GM12878 (cell line): Measurements from ENCODE around the gene MDFI. TPM values are rescaled to one million over a fixed set of nuclear protein-coding genes. Genes with fewer than 3 reads are reported as not detected.

ENCODE experiments used
- ATAC-seq: fragments of 200-7000 bp; cut with Tn5 transposase; 3 replicates; pipeline ENCODE4 v1.9.1; 2020; ENCODE audit warnings: mild to moderate bottlenecking, moderate library complexity
- BruUV-seq: library from RNA; stranded (reverse); fragments of 400-500 nt; replicated peaks from 2 replicates; lab custom pipeline; 2021; lab: Mats Ljungman, UMichigan
- CTCF ChIA-PET: fragments of 300-600 bp; sonication (Branson Sonifier 250); formaldehyde crosslinking; extraction: SDS; loops from one replicate; lab custom pipeline; 2021; ENCODE audit warnings: inconsistent platforms; lab: Yijun Ruan, JAX
- POLR2A ChIA-PET: fragments of 350-600 bp; formaldehyde crosslinking; extraction: SDS; loops from one replicate; lab custom pipeline; 2021; ENCODE audit warnings: inconsistent platforms; lab: Charles Lee
- RAD21 ChIA-PET: fragments of 300-600 bp; sonication (Branson Sonifier 250); formaldehyde crosslinking; loops from one replicate; lab custom pipeline; 2023; ENCODE audit warnings: antibody characterized with exemption; ENCODE audit not compliant: unreplicated experiment; lab: Charles Lee
- SMC1A ChIA-PET: fragments of 300-600 bp; sonication (Branson Sonifier 250); formaldehyde crosslinking; loops from one replicate; lab custom pipeline; 2023; ENCODE audit not compliant: unreplicated experiment, uncharacterized antibody; lab: Charles Lee
- DNase-seq: peaks from one replicate; pipeline ENCODE4 v3.0.0-alpha.2; 2011; ENCODE audit warnings: low read depth, low spot score
- FAIRE-seq: peaks from 3 replicates; lab custom pipeline; 2011; peaks lifted over from hg19 to GRCh38; lab: Jason Lieb, UNC
- H2AFZ ChIP-seq: 2 replicates; pipeline ENCODE4 v1.6.0; 2011; ENCODE audit warnings: low read depth, low read length, control low read depth; ENCODE audit not compliant: control insufficient read depth
- H3K27ac ChIP-seq: 2 replicates; pipeline ENCODE4 v1.5.1; 2011; ENCODE audit warnings: control low read depth; ENCODE audit not compliant: control insufficient read depth, insufficient read depth
- H3K27me3 ChIP-seq, 2 experiments: replicated peaks in 1 of 2; 2 replicates each; pipeline versions ENCODE4 v1.6.0 to v1.6.1; 2011; ENCODE audit warnings: low read length in 1 of 2; ENCODE audit not compliant: control insufficient read depth in 2 of 2, insufficient read depth in 2 of 2
- H3K36me3 ChIP-seq, 2 experiments: 2 replicates each; pipeline ENCODE4 v1.5.1; 2011; ENCODE audit warnings: low read length in 1 of 2; ENCODE audit not compliant: control insufficient read depth in 2 of 2, insufficient read depth in 2 of 2
- H3K4me1 ChIP-seq: 2 replicates; pipeline ENCODE4 v1.6.1; 2011; ENCODE audit warnings: mild to moderate bottlenecking, low read length, moderate library complexity, mixed read lengths; ENCODE audit not compliant: control insufficient read depth, insufficient read depth
- H3K4me2 ChIP-seq: 2 replicates; pipeline ENCODE4 v1.6.0; 2011; ENCODE audit warnings: control low read depth; ENCODE audit not compliant: control insufficient read depth, insufficient read depth
- H3K4me3 ChIP-seq: fragments of 200-600 bp; sonication (generic); 2 replicates; pipeline ENCODE4 v1.5.1; 2016
- H3K79me2 ChIP-seq: 2 replicates; pipeline ENCODE4 v1.6.0; 2011; ENCODE audit warnings: low read length; ENCODE audit not compliant: control insufficient read depth, insufficient read depth
- H3K9ac ChIP-seq: 2 replicates; pipeline ENCODE4 v1.8.0; 2011; ENCODE audit warnings: low read length, control low read depth, mixed read lengths; ENCODE audit not compliant: control insufficient read depth, insufficient read depth
- H3K9me3 ChIP-seq: replicated peaks from 3 replicates; pipeline ENCODE4 v1.5.1; 2011; ENCODE audit warnings: mild to moderate bottlenecking, low read length; ENCODE audit not compliant: control insufficient read depth, insufficient read depth
- H4K20me1 ChIP-seq: 2 replicates; pipeline ENCODE4 v1.6.0; 2011; ENCODE audit not compliant: control insufficient read depth, insufficient read depth
- BMI1 ChIP-seq: fragments of 450-650 bp; IDR thresholded peaks from 2 replicates; pipeline ENCODE4 v1.6.1; 2016; ENCODE audit warnings: mild to moderate bottlenecking, moderate library complexity, borderline replicate concordance
- GATAD2B ChIP-seq: fragments of 450-650 bp; conservative IDR thresholded peaks from 2 replicates; pipeline ENCODE4 v1.6.1; 2017; ENCODE audit warnings: low read depth, mild to moderate bottlenecking, moderate library complexity
- HDAC6 ChIP-seq: fragments of 200-600 bp; sonication (generic); IDR thresholded peaks from one replicate; pipeline ENCODE4 v1.8.0; 2017; ENCODE audit warnings: antibody characterized with exemption; ENCODE audit not compliant: unreplicated experiment
- NFXL1 ChIP-seq: fragments of 450-650 bp; IDR thresholded peaks from 2 replicates; pipeline ENCODE4 v1.6.1; 2017; ENCODE audit warnings: antibody characterized with exemption, mild to moderate bottlenecking, borderline replicate concordance
- RB1 ChIP-seq: fragments of 450-650 bp; formaldehyde crosslinking; IDR thresholded peaks from 2 replicates; pipeline ENCODE4 v1.6.1; 2017; ENCODE audit warnings: mild to moderate bottlenecking, borderline replicate concordance
- SMAD1 ChIP-seq: fragments of 450-650 bp; IDR thresholded peaks from 2 replicates; pipeline ENCODE4 v1.6.1; 2018; ENCODE audit warnings: mild to moderate bottlenecking, low read depth; ENCODE audit not compliant: partially characterized antibody
- SMARCA5 ChIP-seq: fragments of 450-650 bp; IDR thresholded peaks from 2 replicates; pipeline ENCODE4 v1.6.1; 2017; ENCODE audit warnings: mild to moderate bottlenecking
- SUPT20H ChIP-seq: IDR thresholded peaks from 2 replicates; pipeline ENCODE4 v1.6.1; 2011; ENCODE audit warnings: low read depth, mild to moderate bottlenecking, low read length, moderate library complexity, borderline replicate concordance; ENCODE audit not compliant: control insufficient read depth
- TCF7 ChIP-seq: IDR thresholded peaks from 2 replicates; pipeline ENCODE4 v1.6.1; 2014; ENCODE audit warnings: antibody characterized with exemption, borderline replicate concordance
- ZNF207 ChIP-seq: fragments of 450-650 bp; IDR thresholded peaks from 2 replicates; pipeline ENCODE4 v1.6.1; 2014; ENCODE audit warnings: antibody characterized with exemption, mild to moderate bottlenecking, borderline replicate concordance
- whole genome bisulfite sequencing: methylation state at CpG from one replicate; pipeline ENCODE4 v1.1.6; 2016; ENCODE audit warnings: low lambda C conversion rate; ENCODE audit not compliant: insufficient replicate concordance, insufficient coverage; ENCODE audit errors: missing lambda C conversion rate; 5-methylcytosine and 5-hydroxymethylcytosine counted together
- in situ Hi-C: fragments of 300-500 bp; cut with MboI; formaldehyde crosslinking; loops from 9 replicates; pipeline ENCODE4 v1.14.3; 2018; ENCODE audit warnings: mixed read lengths
- intact Hi-C: fragments of 100-400 bp; cut with micrococcal nuclease; formaldehyde crosslinking; loops from one replicate; pipeline ENCODE4 v1.14.2; 2022; ENCODE audit not compliant: unreplicated experiment
- polyA plus RNA-seq, 11 experiments: library from polyadenylated mRNA; depleted of rRNA in 4 of 11; unstranded in 6 of 11; stranded (reverse) in 5 of 11; fragments of >200 nt; fragmentation: Nextera tagmentation in 4 of 11; fragmentation: Illumina TruSeq in 1 of 11; extraction: Ambion mirVana in 4 of 11; extraction: Trizol in 1 of 11; gene quantifications; 1 replicate in 1 of 11; 2 replicates in 10 of 11; pipeline versions ENCODE4 v1.2.1 to v1.2.3, GENCODE V29; 2011 to 2016; ENCODE audit warnings: inconsistent platforms in 2 of 11, missing spikeins in 2 of 11, low read depth in 1 of 11
- total RNA-seq, 4 experiments: library from RNA; depleted of rRNA in 3 of 4; stranded (reverse); fragments of >200 nt in 3 of 4; fragmentation: Illumina TruSeq in 1 of 4; extraction: Trizol in 1 of 4; gene quantifications; 2 replicates each; pipeline versions ENCODE4 v1.2.1 to v1.2.3, GENCODE V29; 2013 to 2021
- TF ChIP-seq, protein P1 (sequence below): IDR thresholded peaks from 2 replicates; pipeline ENCODE4 v1.6.1; 2012; ENCODE audit warnings: low read depth, low read length, improper control_type of control experiment
- TF ChIP-seq, protein P2 (sequence below): fragments of 450-650 bp; IDR thresholded peaks from 2 replicates; pipeline ENCODE4 v1.6.1; 2017; ENCODE audit warnings: mild to moderate bottlenecking
- TF ChIP-seq, protein P3 (sequence below): fragments of 450-650 bp; IDR thresholded peaks from 2 replicates; pipeline ENCODE4 v1.6.1; 2017; ENCODE audit warnings: antibody characterized with exemption, mild to moderate bottlenecking, moderate library complexity
- TF ChIP-seq, protein P4 (sequence below): fragments of 450-650 bp; IDR thresholded peaks from 2 replicates; pipeline ENCODE4 v1.6.1; 2016; ENCODE audit warnings: mild to moderate bottlenecking

MDFI gene
- total and polyA plus RNA-seq, 10 of the 15 experiments (the other 5 are each of a cell fraction or from before 2014, with no cell fraction given): not detected

DNA sequence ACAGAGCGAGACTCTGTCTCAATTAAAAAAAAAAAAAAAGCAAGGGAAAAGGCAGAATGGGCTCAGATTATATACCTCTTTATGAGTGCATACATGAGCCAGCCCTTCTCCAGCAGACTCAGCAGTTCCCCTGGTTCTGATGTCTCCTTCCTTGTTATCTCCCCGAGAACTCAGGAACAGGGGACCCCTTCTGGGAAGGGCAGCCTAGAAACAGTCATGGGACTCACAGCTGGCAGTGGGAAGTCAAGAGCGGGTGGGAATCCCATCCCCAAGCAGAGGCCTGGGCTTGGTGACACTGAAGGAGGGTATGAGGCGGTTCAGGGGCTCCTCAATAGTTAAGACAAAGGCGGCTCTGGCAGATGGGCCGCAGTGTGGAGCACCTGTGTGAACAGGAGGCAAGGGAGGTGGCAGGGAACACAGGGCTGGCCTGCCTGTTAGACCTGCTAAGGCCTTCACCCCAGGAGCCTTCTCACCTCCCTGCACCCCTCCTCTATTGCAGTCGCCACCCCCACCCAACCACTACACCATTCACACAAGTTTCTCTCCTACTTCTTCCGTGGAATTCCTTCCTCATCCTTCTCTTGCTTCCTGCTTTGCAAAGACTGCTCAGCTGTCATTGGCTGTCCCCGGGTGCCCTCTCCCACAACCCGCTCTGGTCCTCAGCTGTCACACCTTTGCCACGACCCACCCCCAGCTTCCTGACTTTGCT is 29.7 kb upstream of the MDFI start (continued):
- TF ChIP-seq, protein P1, sequence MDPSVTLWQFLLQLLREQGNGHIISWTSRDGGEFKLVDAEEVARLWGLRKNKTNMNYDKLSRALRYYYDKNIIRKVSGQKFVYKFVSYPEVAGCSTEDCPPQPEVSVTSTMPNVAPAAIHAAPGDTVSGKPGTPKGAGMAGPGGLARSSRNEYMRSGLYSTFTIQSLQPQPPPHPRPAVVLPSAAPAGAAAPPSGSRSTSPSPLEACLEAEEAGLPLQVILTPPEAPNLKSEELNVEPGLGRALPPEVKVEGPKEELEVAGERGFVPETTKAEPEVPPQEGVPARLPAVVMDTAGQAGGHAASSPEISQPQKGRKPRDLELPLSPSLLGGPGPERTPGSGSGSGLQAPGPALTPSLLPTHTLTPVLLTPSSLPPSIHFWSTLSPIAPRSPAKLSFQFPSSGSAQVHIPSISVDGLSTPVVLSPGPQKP: no peak
- TF ChIP-seq, protein P2, sequence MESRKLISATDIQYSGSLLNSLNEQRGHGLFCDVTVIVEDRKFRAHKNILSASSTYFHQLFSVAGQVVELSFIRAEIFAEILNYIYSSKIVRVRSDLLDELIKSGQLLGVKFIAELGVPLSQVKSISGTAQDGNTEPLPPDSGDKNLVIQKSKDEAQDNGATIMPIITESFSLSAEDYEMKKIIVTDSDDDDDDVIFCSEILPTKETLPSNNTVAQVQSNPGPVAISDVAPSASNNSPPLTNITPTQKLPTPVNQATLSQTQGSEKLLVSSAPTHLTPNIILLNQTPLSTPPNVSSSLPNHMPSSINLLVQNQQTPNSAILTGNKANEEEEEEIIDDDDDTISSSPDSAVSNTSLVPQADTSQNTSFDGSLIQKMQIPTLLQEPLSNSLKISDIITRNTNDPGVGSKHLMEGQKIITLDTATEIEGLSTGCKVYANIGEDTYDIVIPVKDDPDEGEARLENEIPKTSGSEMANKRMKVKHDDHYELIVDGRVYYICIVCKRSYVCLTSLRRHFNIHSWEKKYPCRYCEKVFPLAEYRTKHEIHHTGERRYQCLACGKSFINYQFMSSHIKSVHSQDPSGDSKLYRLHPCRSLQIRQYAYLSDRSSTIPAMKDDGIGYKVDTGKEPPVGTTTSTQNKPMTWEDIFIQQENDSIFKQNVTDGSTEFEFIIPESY: no peak

DNA sequence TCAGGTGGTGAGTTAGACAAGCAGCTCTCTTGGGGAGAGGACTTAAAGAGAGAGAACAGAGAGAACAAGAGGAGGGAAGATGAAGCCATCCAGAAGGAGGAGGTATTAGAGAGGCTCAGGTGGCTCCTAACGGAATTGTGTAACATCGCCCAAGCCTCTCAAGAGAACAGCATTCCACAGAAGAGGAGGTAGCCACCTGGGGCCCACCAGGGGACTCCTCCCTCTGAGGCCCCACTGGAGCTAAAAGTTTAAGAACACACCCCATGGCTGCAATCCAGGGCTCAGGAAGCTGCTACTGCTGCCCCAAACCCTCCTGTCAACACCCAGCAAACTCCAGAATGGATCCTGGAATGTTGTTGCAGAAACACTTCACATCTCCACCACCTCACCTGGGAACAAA is 23.6 kb upstream of the MDFI start:
- CTCF ChIA-PET: interaction anchor here (1.1 to 1.7 kb wide), 2 partner anchors 12 to 190 kb away, joined by 3 to 8 read pairs; no protein-coding TSS in a partner anchor
- BruUV-seq: no TSS peak
- WGBS: 67% methylated on average over 2 of the region's 2 CpGs
- H3K4me3 ChIP-seq: no peak overlapping the region
- SMC1A ChIA-PET: interaction anchor here (1.6 kb wide), 1 partner anchor 243 kb away, joined by 3 read pairs; no protein-coding TSS in a partner anchor
- H4K20me1 ChIP-seq: no peaks in the 10 kb centered on the region
- intact Hi-C loops: no loop called here
- no peak for DNase-seq
- H3K4me2 ChIP-seq: no peak overlapping the region
- no peaks in the 10 kb centered on the region for H3K4me1 ChIP-seq
- no peak overlapping the region for H3K9ac ChIP-seq
- no peaks in the 10 kb centered on the region for H3K9me3 ChIP-seq
- H3K36me3 ChIP-seq: no peaks in the 10 kb centered on the region
- ATAC-seq: no peak
- H3K27me3 ChIP-seq: no peaks in the 10 kb centered on the region; a peak in 1 of 4 replicates
- no peak overlapping the region for H3K27ac ChIP-seq
- no peak overlapping the region for H2AFZ ChIP-seq
- in situ Hi-C loops: no loop called here
- POLR2A ChIA-PET: no interaction called here
- no peak for FAIRE-seq
- RAD21 ChIA-PET: interaction anchor here (1.1 kb wide), 1 partner anchor 11 kb away, joined by 3 read pairs; no protein-coding TSS in a partner anchor
- no peaks in the 10 kb centered on the region for H3K79me2 ChIP-seq
- TF ChIP-seq RB1 (no peak), ZNF207 (no peak), BMI1 (no peak), NFXL1 (no peak), SMAD1 (no peak), TCF7 (no peak), GATAD2B (no peak), SMARCA5 (no peak), HDAC6 (no peak), SUPT20H (no peak)
- TF ChIP-seq, protein P3, sequence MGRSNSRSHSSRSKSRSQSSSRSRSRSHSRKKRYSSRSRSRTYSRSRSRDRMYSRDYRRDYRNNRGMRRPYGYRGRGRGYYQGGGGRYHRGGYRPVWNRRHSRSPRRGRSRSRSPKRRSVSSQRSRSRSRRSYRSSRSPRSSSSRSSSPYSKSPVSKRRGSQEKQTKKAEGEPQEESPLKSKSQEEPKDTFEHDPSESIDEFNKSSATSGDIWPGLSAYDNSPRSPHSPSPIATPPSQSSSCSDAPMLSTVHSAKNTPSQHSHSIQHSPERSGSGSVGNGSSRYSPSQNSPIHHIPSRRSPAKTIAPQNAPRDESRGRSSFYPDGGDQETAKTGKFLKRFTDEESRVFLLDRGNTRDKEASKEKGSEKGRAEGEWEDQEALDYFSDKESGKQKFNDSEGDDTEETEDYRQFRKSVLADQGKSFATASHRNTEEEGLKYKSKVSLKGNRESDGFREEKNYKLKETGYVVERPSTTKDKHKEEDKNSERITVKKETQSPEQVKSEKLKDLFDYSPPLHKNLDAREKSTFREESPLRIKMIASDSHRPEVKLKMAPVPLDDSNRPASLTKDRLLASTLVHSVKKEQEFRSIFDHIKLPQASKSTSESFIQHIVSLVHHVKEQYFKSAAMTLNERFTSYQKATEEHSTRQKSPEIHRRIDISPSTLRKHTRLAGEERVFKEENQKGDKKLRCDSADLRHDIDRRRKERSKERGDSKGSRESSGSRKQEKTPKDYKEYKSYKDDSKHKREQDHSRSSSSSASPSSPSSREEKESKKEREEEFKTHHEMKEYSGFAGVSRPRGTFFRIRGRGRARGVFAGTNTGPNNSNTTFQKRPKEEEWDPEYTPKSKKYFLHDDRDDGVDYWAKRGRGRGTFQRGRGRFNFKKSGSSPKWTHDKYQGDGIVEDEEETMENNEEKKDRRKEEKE: no peak
- TF ChIP-seq, protein P4, sequence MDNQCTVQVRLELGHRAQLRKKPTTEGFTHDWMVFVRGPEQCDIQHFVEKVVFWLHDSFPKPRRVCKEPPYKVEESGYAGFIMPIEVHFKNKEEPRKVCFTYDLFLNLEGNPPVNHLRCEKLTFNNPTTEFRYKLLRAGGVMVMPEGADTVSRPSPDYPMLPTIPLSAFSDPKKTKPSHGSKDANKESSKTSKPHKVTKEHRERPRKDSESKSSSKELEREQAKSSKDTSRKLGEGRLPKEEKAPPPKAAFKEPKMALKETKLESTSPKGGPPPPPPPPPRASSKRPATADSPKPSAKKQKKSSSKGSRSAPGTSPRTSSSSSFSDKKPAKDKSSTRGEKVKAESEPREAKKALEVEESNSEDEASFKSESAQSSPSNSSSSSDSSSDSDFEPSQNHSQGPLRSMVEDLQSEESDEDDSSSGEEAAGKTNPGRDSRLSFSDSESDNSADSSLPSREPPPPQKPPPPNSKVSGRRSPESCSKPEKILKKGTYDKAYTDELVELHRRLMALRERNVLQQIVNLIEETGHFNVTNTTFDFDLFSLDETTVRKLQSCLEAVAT: no peak
